HFF-Myc (cell line): ENCODE results near the gene MFAP3L.
"Not testable (repeated sequence)": the region's sequence is repeated elsewhere in the genome, so short reads cannot be mapped to it uniquely, and the experiment has no call there.

Experiments used
- DNase-seq: peaks from one replicate; pipeline ENCODE4 v3.0.0-alpha.2; 2011; ENCODE audit warnings: low read depth; ENCODE audit errors: extremely low read depth
- H3K4me3 ChIP-seq: replicated peaks from 2 replicates; pipeline ENCODE4 v1.5.1; 2011; ENCODE audit warnings: low read depth, mild to moderate bottlenecking, control low read depth, low read length
- TF ChIP-seq, protein P1 (sequence below): IDR thresholded peaks from 2 replicates; pipeline ENCODE4 v1.5.1; 2012; ENCODE audit warnings: mild to moderate bottlenecking, low read depth, low read length, control low read depth; ENCODE audit errors: missing control alignments

MFAP3L gene

DNA sequence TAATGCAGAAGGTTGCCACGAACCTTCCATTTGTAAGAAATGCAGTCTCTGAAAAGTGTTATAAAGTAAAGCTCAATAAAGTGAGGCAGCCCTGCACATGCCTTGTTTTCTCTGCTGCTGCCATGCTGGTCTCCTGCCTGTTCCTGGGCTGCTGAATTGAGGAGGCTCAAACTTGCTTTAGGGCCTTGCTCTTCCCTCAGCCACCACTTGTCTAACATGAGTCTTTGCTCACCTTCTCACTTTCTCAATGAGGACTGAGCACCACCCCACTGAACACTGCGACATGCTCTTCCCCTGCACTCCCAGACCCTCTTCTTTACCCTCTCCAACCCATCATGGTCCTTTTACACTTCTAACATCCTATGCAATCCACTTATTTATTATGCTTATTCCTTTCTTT lies 25.2 kb upstream of the MFAP3L start:
- H3K4me3 ChIP-seq: no peak overlapping the region
- DNase-seq: no peak
- TF ChIP-seq, protein P1, sequence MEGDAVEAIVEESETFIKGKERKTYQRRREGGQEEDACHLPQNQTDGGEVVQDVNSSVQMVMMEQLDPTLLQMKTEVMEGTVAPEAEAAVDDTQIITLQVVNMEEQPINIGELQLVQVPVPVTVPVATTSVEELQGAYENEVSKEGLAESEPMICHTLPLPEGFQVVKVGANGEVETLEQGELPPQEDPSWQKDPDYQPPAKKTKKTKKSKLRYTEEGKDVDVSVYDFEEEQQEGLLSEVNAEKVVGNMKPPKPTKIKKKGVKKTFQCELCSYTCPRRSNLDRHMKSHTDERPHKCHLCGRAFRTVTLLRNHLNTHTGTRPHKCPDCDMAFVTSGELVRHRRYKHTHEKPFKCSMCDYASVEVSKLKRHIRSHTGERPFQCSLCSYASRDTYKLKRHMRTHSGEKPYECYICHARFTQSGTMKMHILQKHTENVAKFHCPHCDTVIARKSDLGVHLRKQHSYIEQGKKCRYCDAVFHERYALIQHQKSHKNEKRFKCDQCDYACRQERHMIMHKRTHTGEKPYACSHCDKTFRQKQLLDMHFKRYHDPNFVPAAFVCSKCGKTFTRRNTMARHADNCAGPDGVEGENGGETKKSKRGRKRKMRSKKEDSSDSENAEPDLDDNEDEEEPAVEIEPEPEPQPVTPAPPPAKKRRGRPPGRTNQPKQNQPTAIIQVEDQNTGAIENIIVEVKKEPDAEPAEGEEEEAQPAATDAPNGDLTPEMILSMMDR: no peak

DNA sequence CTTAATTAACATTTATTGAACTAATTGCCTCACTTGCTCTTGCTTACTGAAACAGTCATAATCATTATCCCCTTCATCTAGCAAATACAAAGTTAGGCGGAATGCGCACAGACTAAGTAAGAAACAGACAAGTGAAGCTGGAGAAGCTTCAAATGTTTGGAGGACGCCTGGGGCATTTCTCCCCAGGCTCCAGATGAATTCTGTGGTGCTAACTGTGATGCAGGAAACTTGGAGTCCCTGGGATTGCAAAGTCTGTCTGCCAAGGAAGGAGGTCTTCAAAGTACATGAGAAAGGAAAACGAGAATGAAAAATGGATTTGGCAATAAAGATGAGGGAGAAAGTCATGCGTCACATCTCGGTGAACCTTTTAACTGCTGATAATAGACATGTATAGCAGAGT lies 23.6 kb upstream of the MFAP3L start:
- TF ChIP-seq, protein P1: no peak
- no peak overlapping the region for H3K4me3 ChIP-seq
- DNase-seq: no peak

- TF ChIP-seq, protein P1: peak; percentile 63
- DNase-seq: peak; percentile 29
- H3K4me3 ChIP-seq: no peak overlapping the region
Observed at GRCh38 chr4:170047771-170048354, 21.7 kb upstream of the MFAP3L start.

GRCh38 chr4:170046156-170046555 lies 20.0 kb upstream of the MFAP3L start:
- not testable (repeated sequence) for DNase-seq, H3K4me3 ChIP-seq

- no peak for DNase-seq
- TF ChIP-seq, protein P1: no peak
- H3K4me3 ChIP-seq: no peak overlapping the region
Observed at GRCh38 chr4:170040031-170040680, 14.0 kb upstream of the MFAP3L start.

DNA sequence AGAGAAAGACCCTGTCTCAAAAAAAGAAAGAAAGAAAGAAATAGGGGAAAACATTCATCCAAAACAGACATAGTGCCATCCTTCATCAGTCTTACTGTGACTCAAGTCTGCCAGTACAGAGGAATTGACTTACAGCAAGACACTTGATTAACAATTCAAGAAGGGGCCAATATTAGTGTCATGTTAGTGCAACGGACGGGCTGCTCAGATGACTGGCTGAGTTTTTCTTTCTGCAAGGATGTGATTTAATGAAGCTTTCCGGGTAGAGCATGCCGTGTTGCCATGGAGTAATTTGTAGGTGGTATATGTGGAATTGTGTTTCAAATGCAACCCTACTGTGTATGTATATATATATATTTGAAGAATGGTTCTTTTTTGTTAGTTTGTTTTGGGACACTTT lies 12.6 kb upstream of the MFAP3L start:
- DNase-seq: no peak
- no peak overlapping the region for H3K4me3 ChIP-seq
- TF ChIP-seq, protein P1: no peak

DNA sequence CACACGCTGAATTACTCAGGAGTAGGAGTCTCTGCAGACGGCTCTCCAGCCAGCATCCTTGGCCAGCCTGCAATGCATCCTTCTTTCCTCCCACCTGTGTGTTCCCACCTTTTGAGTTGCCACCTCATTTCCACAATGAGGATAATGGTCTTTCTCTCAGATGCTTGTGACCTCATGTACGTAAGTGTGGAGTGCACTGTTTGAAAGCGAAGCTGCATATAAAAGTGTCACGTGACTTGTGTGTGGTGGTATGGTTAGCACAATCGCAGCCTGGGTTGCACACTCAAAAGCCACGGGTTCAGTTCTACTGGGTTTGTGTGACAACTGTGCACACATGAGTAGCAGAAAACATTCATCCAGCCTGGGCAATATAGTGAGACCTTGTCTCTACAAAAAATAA lies 12.0 kb upstream of the MFAP3L start:
- TF ChIP-seq, protein P1: no peak
- H3K4me3 ChIP-seq: no peak overlapping the region
- DNase-seq: no peak
